GM21717 (cell line): ENCODE measurements around the gene BHMT2.

ENCODE experiments used
- ATAC-seq: cut with Tn5 transposase; IDR thresholded peaks from one replicate; pipeline ENCODE4 v1.9.1; 2021; ENCODE audit warnings: mild to moderate bottlenecking, moderate library complexity; ENCODE audit not compliant: unreplicated experiment

BHMT2 gene

GRCh38 chr5:79062436-79062835 lies 7.1 kb upstream of the BHMT2 start:
- ATAC-seq, result no peak

GRCh38 chr5:79070350-79070667 lies 742 bp downstream of the BHMT2 start:
- ATAC-seq, result no peak

- ATAC-seq, result no peak
Observed at GRCh38 chr5:79074641-79075040, 5.1 kb downstream of the BHMT2 start.

GRCh38 chr5:79075646-79076426 lies 6.3 kb downstream of the BHMT2 start:
- ATAC-seq, result no peak

GRCh38 chr5:79076819-79077218 lies 7.3 kb downstream of the BHMT2 start:
- ATAC-seq, result no peak

- no peak for ATAC-seq
Observed at GRCh38 chr5:79077680-79078365, 8.3 kb downstream of the BHMT2 start.

- no peak for ATAC-seq
Observed at GRCh38 chr5:79080804-79081203, 11.2 kb downstream of the BHMT2 start.

- ATAC-seq, result no peak
Observed at GRCh38 chr5:79081779-79082178, 12.2 kb downstream of the BHMT2 start.

- ATAC-seq, result no peak
Observed at GRCh38 chr5:79086116-79086515, 16.5 kb downstream of the BHMT2 start.

- ATAC-seq, result no peak
Observed at GRCh38 chr5:79088507-79088906, 18.9 kb downstream of the BHMT2 start.

GRCh38 chr5:79091064-79091463 lies 21.5 kb downstream of the BHMT2 start:
- no peak for ATAC-seq

GRCh38 chr5:79093762-79094161 lies 24.2 kb downstream of the BHMT2 start:
- ATAC-seq, result no peak

- no peak for ATAC-seq
Observed at GRCh38 chr5:79105868-79106267, 36.3 kb downstream of the BHMT2 start.

GRCh38 chr5:79107020-79107796 lies 37.6 kb downstream of the BHMT2 start:
- no peak for ATAC-seq

GRCh38 chr5:79108086-79108485 lies 38.5 kb downstream of the BHMT2 start:
- no peak for ATAC-seq

GRCh38 chr5:79108792-79109191 lies 39.2 kb downstream of the BHMT2 start:
- ATAC-seq, result no peak

GRCh38 chr5:79109527-79110492 lies 40.2 kb downstream of the BHMT2 start:
- no peak for ATAC-seq

- no peak for ATAC-seq
Observed at GRCh38 chr5:79111387-79111959, 41.9 kb downstream of the BHMT2 start, which contains the start of gene BHMT. TSS of gene BHMT (plus strand) at chr5:79111809. CDS start at chr5:79111886, 77 bp downstream.

- no peak for ATAC-seq
Observed at GRCh38 chr5:79111960-79112702, 42.6 kb downstream of the BHMT2 start.

- no peak for ATAC-seq
Observed at GRCh38 chr5:79112703-79113058, 43.1 kb downstream of the BHMT2 start.
